Ovary (tissue), 9 donors: ENCODE results near the gene INTS3. TPM values are rescaled to one million over a fixed set of nuclear protein-coding genes. Genes with fewer than 3 reads are reported as not detected.

Experiments
- DNase-seq, 5 donors: peaks; one replicate each; pipeline ENCODE4 v3.0.0-alpha.2; 2019 to 2020
- H3K27ac ChIP-seq, 2 donors: fragments of 200-600 bp; one replicate each; pipeline versions ENCODE4 v1.5.1 to v1.8.0; 2019 to 2022
- H3K27me3 ChIP-seq: fragments of 200-600 bp; one replicate; pipeline ENCODE4 v1.8.0; 2022
- H3K36me3 ChIP-seq: fragments of 200-600 bp; sonication (generic); one replicate; pipeline ENCODE4 v1.5.1; 2019
- H3K4me1 ChIP-seq: one replicate; pipeline ENCODE4 v1.8.1; 2013; ENCODE audit warnings: mild to moderate bottlenecking, moderate library complexity; ENCODE audit not compliant: insufficient read depth
- H3K4me3 ChIP-seq: fragments of 200-600 bp; sonication (generic); one replicate; pipeline ENCODE4 v1.5.1; 2017
- H3K9me3 ChIP-seq, 2 donors: fragments of 200-600 bp in 1 of 2; sonication (generic) in 1 of 2; one replicate each; pipeline versions ENCODE4 v1.5.1 to v1.8.1; 2013 to 2019; ENCODE audit warnings: mild to moderate bottlenecking in 1 of 2, moderate library complexity in 1 of 2
- EP300 ChIP-seq: sonication (generic); formaldehyde crosslinking; IDR thresholded peaks from one replicate; pipeline ENCODE4 v1.6.1; 2017; ENCODE audit warnings: antibody characterized with exemption
- POLR2A ChIP-seq: fragments of 450-650 bp; IDR thresholded peaks from one replicate; pipeline ENCODE4 v1.6.1; 2017; ENCODE audit warnings: antibody characterized with exemption, mild to moderate bottlenecking, moderate library complexity
- WGBS, 3 donors: extraction: QIAGEN DNeasy Blood & Tissue Kit in 1 of 3; methylation state at CpG; one replicate each; pipeline versions ENCODE4 v1.1.5 to v1.1.7; 2013 to 2017; 5-methylcytosine and 5-hydroxymethylcytosine counted together
- intact Hi-C, 4 donors: fragments of 100-400 bp; cut with DNase I; formaldehyde crosslinking; loops; one replicate each; pipeline versions ENCODE4 v1.11.0 to v1.15.1; 2022 to 2023
- polyA plus RNA-seq, 2 donors: library from polyadenylated mRNA; stranded (reverse); fragments of 200-250 nt in 1 of 2; fragments of 350-450 nt in 1 of 2; fragmentation: Illumina TruSeq in 1 of 2; extraction: RNeasy Lipid Tissue Mini Kit (QIAGEN cat#74804) in 1 of 2; gene quantifications; one replicate each; pipeline ENCODE4 v1.2.3, GENCODE V29; 2013 to 2014
- total RNA-seq, 7 donors: library from RNA; depleted of rRNA in 2 of 7; stranded (reverse); fragments of >200 nt in 2 of 7; fragmentation: NEBNext Ultra II Directional in 3 of 7; extraction: Animal tissue kit (Norgen Biotek cat#: 25700) in 3 of 7; gene quantifications; one replicate each; pipeline versions ENCODE4 v1.1.0 to v1.2.4, GENCODE V29; 2016 to 2023
- TF ChIP-seq, protein P1 (sequence below), 3 donors: fragments of 450-650 bp in 2 of 3; fragments of 200-600 bp in 1 of 3; IDR thresholded peaks; one replicate each; pipeline versions ENCODE4 v1.5.1 to v1.8.0; 2016 to 2022; ENCODE audit warnings: antibody characterized with exemption in 3 of 3, mild to moderate bottlenecking in 1 of 3
- donor health status: DM: no; HTN: no; CAD: no; lungs with moderate emphysema.
- donor health status: DM: no; HTN: no; CAD: no.
- donor health status: Bipolar disorder and iron deficiency.
- donor health status: DM: yes; HTN: yes; CAD: no.
- donor health status: DM: no; HTN: no; CAD: no.
- donor health status: DM: yes; HTN: yes; CAD: no.

INTS3 gene
- total and polyA plus RNA-seq, 9 donors = 41.6 to 74.4 (median 56.2) TPM

GRCh38 chr1:153735090-153735420, 7.2 kb downstream of the INTS3 start:
- intact Hi-C loops = no loop called here
- no peak for DNase-seq
- Histone ChIP-seq H3K27me3 (no peaks in the 10 kb centered on the region), H3K27ac (no peak overlapping the region), H3K4me3 (no peak overlapping the region), H3K9me3 (no peaks in the 10 kb centered on the region), H3K4me1 (no peaks in the 10 kb centered on the region), H3K36me3 (no peaks in the 10 kb centered on the region)
- 90 to 97% (median 97%) methylated on average over 3 of the region's 3 CpGs for WGBS, 3 donors
- TF ChIP-seq, protein P1, sequence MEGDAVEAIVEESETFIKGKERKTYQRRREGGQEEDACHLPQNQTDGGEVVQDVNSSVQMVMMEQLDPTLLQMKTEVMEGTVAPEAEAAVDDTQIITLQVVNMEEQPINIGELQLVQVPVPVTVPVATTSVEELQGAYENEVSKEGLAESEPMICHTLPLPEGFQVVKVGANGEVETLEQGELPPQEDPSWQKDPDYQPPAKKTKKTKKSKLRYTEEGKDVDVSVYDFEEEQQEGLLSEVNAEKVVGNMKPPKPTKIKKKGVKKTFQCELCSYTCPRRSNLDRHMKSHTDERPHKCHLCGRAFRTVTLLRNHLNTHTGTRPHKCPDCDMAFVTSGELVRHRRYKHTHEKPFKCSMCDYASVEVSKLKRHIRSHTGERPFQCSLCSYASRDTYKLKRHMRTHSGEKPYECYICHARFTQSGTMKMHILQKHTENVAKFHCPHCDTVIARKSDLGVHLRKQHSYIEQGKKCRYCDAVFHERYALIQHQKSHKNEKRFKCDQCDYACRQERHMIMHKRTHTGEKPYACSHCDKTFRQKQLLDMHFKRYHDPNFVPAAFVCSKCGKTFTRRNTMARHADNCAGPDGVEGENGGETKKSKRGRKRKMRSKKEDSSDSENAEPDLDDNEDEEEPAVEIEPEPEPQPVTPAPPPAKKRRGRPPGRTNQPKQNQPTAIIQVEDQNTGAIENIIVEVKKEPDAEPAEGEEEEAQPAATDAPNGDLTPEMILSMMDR (IDR thresholded peaks at IDR 0.05) = no peak
- TF ChIP-seq EP300 (no peak), POLR2A (no peak)

DNA sequence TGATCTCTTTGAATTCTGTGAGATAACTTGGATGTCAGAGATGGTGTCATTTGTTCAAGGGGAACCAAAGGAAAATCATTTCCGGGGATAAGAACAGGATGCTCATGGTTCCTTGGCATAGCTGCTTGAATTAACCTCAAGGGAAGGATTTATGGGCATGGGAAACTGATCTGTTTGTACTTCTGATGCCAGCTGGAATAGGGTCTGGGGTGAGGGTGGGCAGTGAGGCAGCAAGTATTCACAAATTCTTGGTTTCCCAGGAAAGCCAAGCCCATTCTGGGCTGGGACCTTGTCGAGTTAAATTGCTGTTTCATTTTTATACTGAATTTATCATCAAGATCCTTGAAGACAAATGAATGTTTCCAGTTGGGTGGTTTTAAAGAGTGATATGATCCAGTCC, 14.1 kb downstream of the INTS3 start:
- H3K36me3 ChIP-seq = no peaks in the 10 kb centered on the region
- no peak for DNase-seq
- peak overlapping the region in 1 of 2 donors; percentile 72 for H3K27ac ChIP-seq
- no peaks in the 10 kb centered on the region for H3K9me3 ChIP-seq
- H3K27me3 ChIP-seq = no peaks in the 10 kb centered on the region
- no peak overlapping the region for H3K4me3 ChIP-seq
- peaks cover 10% of the 10 kb centered on the region for H3K4me1 ChIP-seq
- TF ChIP-seq, protein P1 (IDR thresholded peaks at IDR 0.05) = no peak
- no peak for TF ChIP-seq EP300
- no peak for TF ChIP-seq POLR2A
- intact Hi-C loops = loop anchor here in 1 of 4 donors (5.0 kb wide), 1 partner anchor 45 kb away; no protein-coding TSS in a partner anchor
- 26 to 34% (median 31%) methylated on average over 2 of the region's 2 CpGs for WGBS, 3 donors

DNA sequence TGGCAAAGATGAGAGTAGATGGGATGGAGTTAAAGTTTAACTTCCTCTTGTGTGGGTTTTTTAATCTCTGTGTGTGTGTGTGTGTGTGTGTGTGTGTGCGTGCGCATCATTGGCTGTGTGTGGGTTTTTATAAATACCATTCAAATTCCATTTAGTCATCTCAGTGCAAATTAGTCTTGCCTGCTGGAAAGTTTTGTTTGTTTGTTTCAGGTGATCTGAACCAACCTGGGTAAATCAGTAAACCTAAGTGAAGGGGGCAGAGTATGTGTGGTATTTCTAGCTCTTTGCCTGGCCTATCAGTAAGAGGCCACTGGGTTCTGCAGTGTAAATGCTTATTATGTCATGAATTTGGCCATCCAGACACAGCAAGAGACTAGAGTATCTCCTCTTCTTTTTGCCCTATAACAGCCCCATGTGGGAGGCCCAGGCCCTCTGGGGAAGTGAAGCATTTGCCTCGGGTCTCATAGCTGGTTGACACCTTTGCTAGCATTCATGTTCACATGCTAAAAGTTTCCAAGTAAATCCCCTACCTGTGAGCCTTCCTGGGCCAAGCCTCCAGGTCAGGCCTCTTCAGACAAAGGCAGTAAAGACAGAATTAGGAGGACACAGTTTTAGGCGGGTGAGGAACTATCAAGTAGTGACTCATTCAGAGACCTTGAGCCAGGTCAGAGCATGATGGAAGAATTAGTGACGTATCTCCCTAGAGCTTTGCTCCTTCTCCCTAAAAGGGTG, 14.7 kb downstream of the INTS3 start:
- Histone ChIP-seq H3K4me1 (peaks cover 10% of the 10 kb centered on the region), H3K36me3 (no peaks in the 10 kb centered on the region), H3K27me3 (no peaks in the 10 kb centered on the region), H3K9me3 (no peaks in the 10 kb centered on the region), H3K4me3 (no peak overlapping the region), H3K27ac (peak overlapping the region; percentile 57 to 72)
- intact Hi-C loops = loop anchor here in 1 of 4 donors (5.0 kb wide), 1 partner anchor 45 kb away; no protein-coding TSS in a partner anchor
- TF ChIP-seq POLR2A (no peak), EP300 (no peak)
- peak in 3 of 5 donors; percentile 34 to 41 (median 38) for DNase-seq
- WGBS, 3 donors = 16 to 18% (median 17%) methylated on average over 5 of the region's 5 CpGs

DNA sequence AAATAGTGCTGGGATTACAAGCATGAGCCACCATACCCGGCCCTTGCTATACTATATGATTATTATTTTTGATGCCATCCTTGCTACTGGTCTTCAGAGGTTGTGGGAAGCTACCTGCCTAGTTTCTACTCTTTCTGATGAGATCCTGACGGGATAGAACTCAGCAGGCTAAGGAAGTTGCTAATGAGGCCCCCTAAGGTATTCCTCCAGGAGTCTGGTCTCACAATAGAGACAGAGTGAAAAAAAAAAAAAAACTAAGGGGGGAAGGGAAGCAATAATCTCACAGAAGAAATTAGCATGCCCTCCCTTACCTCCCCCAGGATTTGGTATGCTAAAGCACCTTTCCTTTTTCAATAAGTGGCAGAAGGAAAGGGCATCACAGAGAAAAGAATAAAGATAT, 17.6 kb downstream of the INTS3 start:
- Histone ChIP-seq H3K27ac (no peak overlapping the region), H3K4me3 (no peak overlapping the region), H3K27me3 (no peaks in the 10 kb centered on the region), H3K9me3 (no peaks in the 10 kb centered on the region), H3K4me1 (peaks cover 10% of the 10 kb centered on the region), H3K36me3 (no peaks in the 10 kb centered on the region)
- TF ChIP-seq POLR2A (no peak), EP300 (no peak)
- TF ChIP-seq, protein P1 (IDR thresholded peaks at IDR 0.05) = no peak
- intact Hi-C loops = loop anchor here in 1 of 4 donors (5.0 kb wide), 1 partner anchor 68 kb away; the partner anchor contains the start of gene NPR1
- DNase-seq = no peak
- 93 to 97% (median 96%) methylated on average over 2 of the region's 2 CpGs for WGBS, 3 donors

DNA sequence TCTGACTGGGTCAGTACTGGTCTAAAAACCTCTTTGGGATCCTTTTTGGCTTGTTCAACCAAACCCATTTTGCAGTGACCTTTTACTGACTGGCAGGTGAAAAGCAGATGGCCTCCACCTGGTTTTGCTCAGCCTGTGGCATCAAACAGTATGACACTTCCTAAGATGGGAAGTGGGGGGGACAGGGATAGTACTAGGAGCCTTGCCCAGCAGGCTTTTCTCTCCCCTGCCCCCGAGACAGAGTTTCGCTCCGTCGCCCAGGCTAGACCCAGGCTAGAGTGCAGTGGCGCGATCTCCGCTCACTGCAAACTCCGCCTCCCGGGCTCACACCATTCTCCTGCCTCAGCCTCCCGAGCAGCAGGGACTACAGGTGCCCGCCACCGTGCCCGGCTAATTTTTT, 18.3 kb downstream of the INTS3 start:
- WGBS, 3 donors = 87 to 91% (median 89%) methylated on average over 13 of the region's 13 CpGs
- no peak overlapping the region for H3K4me3 ChIP-seq
- H3K27me3 ChIP-seq = no peaks in the 10 kb centered on the region
- H3K36me3 ChIP-seq = no peaks in the 10 kb centered on the region
- H3K27ac ChIP-seq = no peak overlapping the region
- no peaks in the 10 kb centered on the region for H3K9me3 ChIP-seq
- DNase-seq = no peak
- peaks cover 10% of the 10 kb centered on the region for H3K4me1 ChIP-seq
- intact Hi-C loops = loop anchor here in 1 of 4 donors (5.0 kb wide), 1 partner anchor 69 kb away; the partner anchor contains the start of gene NPR1
- TF ChIP-seq EP300 = no peak
- TF ChIP-seq POLR2A = no peak
- TF ChIP-seq, protein P1 (IDR thresholded peaks at IDR 0.05) = no peak
